Tibial nerve (tissue), 4 donors: ENCODE results near the gene IRAK4. TPM values are rescaled to one million over a fixed set of nuclear protein-coding genes. Genes with fewer than 3 reads are reported as not detected.
"Not testable (repeated sequence)": the region's sequence is repeated elsewhere in the genome, so short reads cannot be mapped to it uniquely, and the experiment has no call there.

Experiments used
- DNase-seq, 2 donors: peaks; one replicate each; pipeline ENCODE4 v3.0.0-alpha.2; 2019; ENCODE audit warnings: low spot score in 2 of 2
- H3K27ac ChIP-seq, 4 donors: fragments of 200-600 bp; sonication (generic) in 3 of 4; one replicate each; pipeline ENCODE4 v1.5.1; 2017 to 2019; ENCODE audit warnings: mild to moderate bottlenecking in 1 of 4
- H3K27me3 ChIP-seq, 2 donors: fragments of 200-600 bp; sonication (generic) in 1 of 2; one replicate each; pipeline versions ENCODE4 v1.5.1 to v1.6.0; 2017 to 2019
- H3K36me3 ChIP-seq, 3 donors: fragments of 200-600 bp; sonication (generic); one replicate each; pipeline ENCODE4 v1.5.1; 2018 to 2019
- H3K4me1 ChIP-seq, 4 donors: fragments of 200-600 bp; sonication (generic) in 3 of 4; one replicate each; pipeline ENCODE4 v1.5.1; 2017 to 2019
- H3K4me3 ChIP-seq, 4 donors: fragments of 200-600 bp; sonication (generic) in 3 of 4; one replicate each; pipeline ENCODE4 v1.5.1; 2017 to 2019; ENCODE audit warnings: mild to moderate bottlenecking in 1 of 4, moderate library complexity in 1 of 4
- H3K9me3 ChIP-seq, 4 donors: fragments of 200-600 bp; sonication (generic) in 3 of 4; one replicate each; pipeline ENCODE4 v1.5.1; 2017 to 2019
- CTCF ChIP-seq, 5 experiments: fragments of 200-600 bp in 3 of 5; fragments of 450-650 bp in 2 of 5; sonication (generic) in 3 of 5; IDR thresholded peaks; one replicate each; pipeline ENCODE4 v1.5.1; 2016 to 2019; ENCODE audit warnings: antibody characterized with exemption in 5 of 5, mild to moderate bottlenecking in 3 of 5, moderate library complexity in 2 of 5
- EP300 ChIP-seq, 2 donors: sonication (generic); formaldehyde crosslinking; IDR thresholded peaks; one replicate each; pipeline ENCODE4 v1.6.1; 2017; ENCODE audit warnings: antibody characterized with exemption in 2 of 2, mild to moderate bottlenecking in 1 of 2
- POLR2A ChIP-seq, 2 donors: fragments of 450-650 bp; IDR thresholded peaks; one replicate each; pipeline ENCODE4 v1.6.1; 2017; ENCODE audit warnings: antibody characterized with exemption in 2 of 2, mild to moderate bottlenecking in 2 of 2, moderate library complexity in 2 of 2
- WGBS, 2 donors: methylation state at CpG; one replicate each; pipeline ENCODE4 v1.1.5; 2018; 5-methylcytosine and 5-hydroxymethylcytosine counted together
- total RNA-seq, 4 donors: library from RNA; depleted of rRNA; stranded (reverse); fragments of >200 nt; gene quantifications; one replicate each; pipeline ENCODE4 v1.1.0, GENCODE V29; 2016

Gene IRAK4
- total RNA-seq, 4 donors from 2014 or later: 16.3 to 24.6 (median 22.4) TPM

DNA sequence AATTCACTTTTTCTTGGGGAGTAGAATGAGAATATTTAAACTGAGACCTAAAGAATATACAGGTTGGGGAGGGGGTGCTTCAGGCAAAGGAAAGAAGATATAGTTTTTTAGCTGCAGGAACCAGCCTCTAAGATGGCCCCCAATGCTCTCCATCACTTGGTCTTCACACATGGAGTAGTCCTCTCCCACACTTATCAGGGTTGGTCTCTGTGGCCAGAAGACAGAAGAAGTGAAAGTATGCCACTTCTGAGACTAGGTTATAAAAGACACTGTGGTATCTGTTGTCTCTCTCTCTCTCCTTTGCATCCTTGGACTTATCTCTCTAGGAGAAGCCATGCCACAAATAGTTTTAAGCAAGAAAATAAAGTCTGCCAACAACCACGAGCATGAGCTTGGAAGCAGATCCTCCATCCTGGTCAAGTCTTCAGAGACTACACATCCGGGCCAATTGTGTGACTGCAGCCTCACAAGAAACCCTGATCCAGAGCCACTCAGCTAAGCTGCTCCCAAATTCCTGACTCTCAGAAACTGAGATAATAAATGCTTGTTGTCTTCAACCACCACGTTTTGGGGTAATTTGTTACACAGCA, 18.1 kb upstream of the IRAK4 start:
- TF ChIP-seq POLR2A (IDR thresholded peaks at IDR 0.05) (no peak), CTCF (IDR thresholded peaks at IDR 0.05) (no peak), EP300 (IDR thresholded peaks at IDR 0.05) (no peak)
- Histone ChIP-seq H3K27ac (no peak overlapping the region), H3K36me3 (peaks cover 0 to 50% (median 0%) of the 10 kb centered on the region in 3 donors), H3K4me3 (no peak overlapping the region), H3K27me3 (no peaks in the 10 kb centered on the region), H3K4me1 (no peaks in the 10 kb centered on the region), H3K9me3 (no peaks in the 10 kb centered on the region)
- no peak for DNase-seq
- 75 to 82% methylated on average over 3 of the region's 3 CpGs for WGBS, 2 donors

GRCh38 chr12:43742106-43742505, 16.6 kb upstream of the IRAK4 start:
- Histone ChIP-seq H3K9me3 (no peaks in the 10 kb centered on the region), H3K27me3 (no peaks in the 10 kb centered on the region), H3K4me1 (no peaks in the 10 kb centered on the region), H3K4me3 (no peak overlapping the region), H3K36me3 (peaks cover 0 to 43% (median 0%) of the 10 kb centered on the region in 3 donors), H3K27ac (no peak overlapping the region)
- no peak for TF ChIP-seq POLR2A (IDR thresholded peaks at IDR 0.05)
- no peak for TF ChIP-seq EP300 (IDR thresholded peaks at IDR 0.05)
- TF ChIP-seq CTCF (IDR thresholded peaks at IDR 0.05): no peak
- no peak for DNase-seq

GRCh38 chr12:43744826-43745225, 13.9 kb upstream of the IRAK4 start:
- H3K36me3 ChIP-seq: peaks cover 0 to 48% (median 0%) of the 10 kb centered on the region in 3 donors
- no peaks in the 10 kb centered on the region for H3K9me3 ChIP-seq
- H3K4me3 ChIP-seq: no peak overlapping the region
- H3K27me3 ChIP-seq: no peaks in the 10 kb centered on the region
- no peak overlapping the region for H3K27ac ChIP-seq
- no peaks in the 10 kb centered on the region for H3K4me1 ChIP-seq
- no peak for DNase-seq
- TF ChIP-seq CTCF (IDR thresholded peaks at IDR 0.05) (no peak), EP300 (IDR thresholded peaks at IDR 0.05) (no peak), POLR2A (IDR thresholded peaks at IDR 0.05) (no peak)

- H3K4me1 ChIP-seq: no peaks in the 10 kb centered on the region
- TF ChIP-seq POLR2A (IDR thresholded peaks at IDR 0.05) (no peak), CTCF (IDR thresholded peaks at IDR 0.05) (no peak)
- no peaks in the 10 kb centered on the region for H3K9me3 ChIP-seq
- no peaks in the 10 kb centered on the region for H3K27me3 ChIP-seq
- H3K36me3 ChIP-seq: peaks cover 0 to 36% (median 0%) of the 10 kb centered on the region in 3 donors
- H3K27ac ChIP-seq: no peak overlapping the region
- H3K4me3 ChIP-seq: no peak overlapping the region
- 95 to 97% methylated on average over 5 of the region's 5 CpGs for WGBS, 2 donors
- no peak for DNase-seq
Measured at GRCh38 chr12:43749016-43749415, 9.7 kb upstream of the IRAK4 start.

GRCh38 chr12:43750814-43751213, 7.9 kb upstream of the IRAK4 start:
- no peaks in the 10 kb centered on the region for H3K4me1 ChIP-seq
- no peak overlapping the region for H3K4me3 ChIP-seq
- H3K36me3 ChIP-seq: peaks cover 0 to 26% (median 0%) of the 10 kb centered on the region in 3 donors
- no peaks in the 10 kb centered on the region for H3K27me3 ChIP-seq
- WGBS, 2 donors: 70 to 88% methylated on average over 3 of the region's 3 CpGs
- TF ChIP-seq CTCF (IDR thresholded peaks at IDR 0.05): no peak
- no peak for TF ChIP-seq EP300 (IDR thresholded peaks at IDR 0.05)
- TF ChIP-seq POLR2A (IDR thresholded peaks at IDR 0.05): no peak
- no peak for DNase-seq
- H3K27ac ChIP-seq: no peak overlapping the region
- no peaks in the 10 kb centered on the region for H3K9me3 ChIP-seq

DNA sequence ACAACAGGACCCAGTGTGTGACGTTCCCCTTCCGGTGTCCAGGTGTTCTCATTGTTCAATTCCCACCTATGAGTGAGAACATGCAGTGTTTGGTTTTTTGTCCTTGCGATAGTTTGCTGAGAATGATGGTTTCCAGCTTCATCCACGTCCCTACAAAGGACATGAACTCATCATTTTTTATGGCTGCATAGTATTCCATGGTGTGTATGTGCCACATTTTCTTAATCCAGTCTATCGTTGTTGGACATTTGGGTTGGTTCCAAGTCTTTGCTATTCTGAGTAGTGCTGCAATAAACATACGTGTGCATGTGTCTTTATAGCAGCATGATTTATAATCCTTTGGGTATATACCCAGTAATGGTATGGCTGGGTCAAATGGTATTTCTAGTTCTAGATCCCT, 7.4 kb upstream of the IRAK4 start:
- not testable (repeated sequence) for DNase-seq, H3K27ac ChIP-seq, H3K9me3 ChIP-seq, H3K4me1 ChIP-seq, H3K4me3 ChIP-seq, H3K27me3 ChIP-seq
- peaks cover 0 to 25% (median 0%) of the 10 kb centered on the region in 3 donors for H3K36me3 ChIP-seq
- 86 to 89% methylated on average over 6 of the region's 6 CpGs for WGBS, 2 donors
